GM23248 (cell line): ENCODE measurements around the gene CAMK1D. TPM values are rescaled to one million over a fixed set of nuclear protein-coding genes. Genes with fewer than 3 reads are reported as not detected.

ENCODE experiments used
- DNase-seq: peaks from one replicate; pipeline ENCODE4 v3.0.0-alpha.2; 2015
- H2AFZ ChIP-seq: fragments of 200-600 bp; sonication (generic); 2 replicates; pipeline ENCODE4 v1.6.1; 2016; ENCODE audit warnings: antibody characterized with exemption
- H3F3A ChIP-seq: fragments of 200-600 bp; sonication (generic); 2 replicates; pipeline ENCODE4 v1.6.1; 2016; ENCODE audit warnings: mild to moderate bottlenecking, antibody characterized with exemption, mixed run types; ENCODE audit not compliant: insufficient read depth
- H3K27ac ChIP-seq: fragments of 200-600 bp; sonication (generic); 2 replicates; pipeline ENCODE4 v1.5.1; 2016; ENCODE audit warnings: mild to moderate bottlenecking
- H3K27me3 ChIP-seq: fragments of 200-600 bp; sonication (generic); replicated peaks from 2 replicates; pipeline ENCODE4 v1.6.1; 2016; ENCODE audit warnings: mild to moderate bottlenecking; ENCODE audit not compliant: insufficient read depth
- H3K36me3 ChIP-seq: fragments of 200-600 bp; sonication (generic); 2 replicates; pipeline ENCODE4 v1.6.1; 2016; ENCODE audit warnings: low read depth, mild to moderate bottlenecking
- H3K4me1 ChIP-seq: fragments of 200-600 bp; sonication (generic); 2 replicates; pipeline ENCODE4 v1.6.1; 2016; ENCODE audit warnings: mild to moderate bottlenecking; ENCODE audit not compliant: insufficient read depth
- H3K4me2 ChIP-seq: fragments of 200-600 bp; sonication (generic); one replicate; pipeline ENCODE4 v1.6.1; 2016; ENCODE audit warnings: mild to moderate bottlenecking; ENCODE audit not compliant: unreplicated experiment
- H3K4me3 ChIP-seq: fragments of 200-600 bp; sonication (generic); 2 replicates; pipeline ENCODE4 v1.5.1; 2016; ENCODE audit warnings: mild to moderate bottlenecking
- H3K79me2 ChIP-seq: fragments of 200-600 bp; sonication (generic); 2 replicates; pipeline ENCODE4 v1.6.1; 2016; ENCODE audit warnings: mild to moderate bottlenecking; ENCODE audit not compliant: insufficient read depth
- H3K9ac ChIP-seq: fragments of 200-600 bp; sonication (generic); 2 replicates; pipeline ENCODE4 v1.6.1; 2016; ENCODE audit warnings: mild to moderate bottlenecking
- H3K9me2 ChIP-seq: fragments of 200-600 bp; sonication (generic); 2 replicates; pipeline ENCODE4 v1.6.1; 2016; ENCODE audit warnings: mixed run types, mild to moderate bottlenecking, moderate library complexity; ENCODE audit not compliant: insufficient read depth
- H3K9me3 ChIP-seq: fragments of 200-600 bp; sonication (generic); one replicate; pipeline ENCODE4 v1.6.1; 2017; ENCODE audit warnings: low read depth
- H4K20me1 ChIP-seq: fragments of 200-600 bp; sonication (generic); 2 replicates; pipeline ENCODE4 v1.6.0; 2016; ENCODE audit not compliant: insufficient read depth
- EZH2 ChIP-seq: fragments of 200-600 bp; sonication (generic); IDR thresholded peaks from 2 replicates; pipeline ENCODE4 v1.6.1; 2018; ENCODE audit warnings: antibody characterized with exemption, mild to moderate bottlenecking; ENCODE audit not compliant: insufficient read depth, poor library complexity, severe bottlenecking
- EZH2phosphoT487 ChIP-seq: fragments of 200-600 bp; sonication (generic); IDR thresholded peaks from 2 replicates; pipeline ENCODE4 v1.6.1; 2018; ENCODE audit warnings: antibody characterized with exemption, moderate library complexity, mild to moderate bottlenecking, low read depth; ENCODE audit not compliant: insufficient read depth
- WGBS, 2 experiments: methylation state at CpG; one replicate each; pipeline ENCODE4 v1.1.6; 2015 to 2017; ENCODE audit warnings: low lambda C conversion rate in 2 of 2, low coverage in 1 of 2; ENCODE audit errors: missing lambda C conversion rate in 2 of 2; 5-methylcytosine and 5-hydroxymethylcytosine counted together
- in situ Hi-C: fragments of 300-500 bp; cut with MboI; formaldehyde crosslinking; loops from 2 replicates; pipeline ENCODE4 v1.15.0; 2020
- polyA plus RNA-seq: library from polyadenylated mRNA; unstranded; fragments of >200 nt; fragmentation: Nextera tagmentation; extraction: Ambion mirVana; gene quantifications from 2 replicates; pipeline ENCODE4 v1.2.1, GENCODE V29; 2016
- total RNA-seq: library from RNA; depleted of rRNA; stranded (reverse); fragments of >200 nt; shearing (Covaris generic); gene quantifications from 2 replicates; pipeline ENCODE4 v1.2.3, GENCODE V29; 2014

Gene CAMK1D
- total and polyA plus RNA-seq, 2 experiments from 2014 or later: 0.22 to 0.55 TPM

- no peak overlapping the region for H3K9ac ChIP-seq
- H3K36me3 ChIP-seq: no peaks in the 10 kb centered on the region
- no peaks in the 10 kb centered on the region for H4K20me1 ChIP-seq
- H3F3A ChIP-seq: peaks cover 32% of the 10 kb centered on the region
- no peaks in the 10 kb centered on the region for H3K79me2 ChIP-seq
- no peak overlapping the region; the same call in 1 of the 2 replicates for H3K27ac ChIP-seq
- no peak overlapping the region for H3K4me3 ChIP-seq
- H2AFZ ChIP-seq: no peak overlapping the region
- no peaks in the 10 kb centered on the region for H3K9me2 ChIP-seq
- TF ChIP-seq EZH2phosphoT487 (no peak), EZH2 (no peak)
- H3K27me3 ChIP-seq: no peaks in the 10 kb centered on the region
- in situ Hi-C loops: no loop called here
- WGBS, 2 experiments: 73 to 78% methylated on average over 6 of the region's 6 CpGs
- peaks cover 56% of the 10 kb centered on the region for H3K4me1 ChIP-seq
- H3K4me2 ChIP-seq: peak overlapping the region; percentile 62
- H3K9me3 ChIP-seq: no peaks in the 10 kb centered on the region
- DNase-seq: peak; percentile 8
Observed at GRCh38 chr10:12703126-12703525, 353.8 kb downstream of the CAMK1D start.

- H3K79me2 ChIP-seq: no peaks in the 10 kb centered on the region
- peak overlapping the region; percentile 23 for H3K4me3 ChIP-seq
- peaks cover 37% of the 10 kb centered on the region for H3F3A ChIP-seq
- H3K36me3 ChIP-seq: no peaks in the 10 kb centered on the region
- no peaks in the 10 kb centered on the region for H3K9me2 ChIP-seq
- in situ Hi-C loops: no loop called here
- H3K27ac ChIP-seq: peak overlapping the region; percentile 44
- no peaks in the 10 kb centered on the region for H4K20me1 ChIP-seq
- TF ChIP-seq EZH2phosphoT487: no peak
- no peak for TF ChIP-seq EZH2
- DNase-seq: peak; percentile 86
- no peaks in the 10 kb centered on the region for H3K9me3 ChIP-seq
- H2AFZ ChIP-seq: no peak overlapping the region
- H3K4me2 ChIP-seq: peak overlapping the region; percentile 62
- WGBS, 2 experiments: 16 to 18% methylated on average over 5 to 6 of the region's 6 CpGs
- H3K9ac ChIP-seq: no peak overlapping the region
- peaks cover 63% of the 10 kb centered on the region for H3K4me1 ChIP-seq
- no peaks in the 10 kb centered on the region for H3K27me3 ChIP-seq
Observed at GRCh38 chr10:12703813-12704212, 354.5 kb downstream of the CAMK1D start.

- H3K27me3 ChIP-seq: no peaks in the 10 kb centered on the region
- H3K4me1 ChIP-seq: peaks cover 65% of the 10 kb centered on the region
- peaks cover 40% of the 10 kb centered on the region for H3F3A ChIP-seq
- no peaks in the 10 kb centered on the region for H4K20me1 ChIP-seq
- H3K9ac ChIP-seq: no peak overlapping the region
- H3K36me3 ChIP-seq: no peaks in the 10 kb centered on the region
- no peak overlapping the region for H3K4me3 ChIP-seq
- no peak overlapping the region for H2AFZ ChIP-seq
- no peaks in the 10 kb centered on the region for H3K9me3 ChIP-seq
- H3K27ac ChIP-seq: peak overlapping the region; percentile 44; the same call in 1 of the 2 replicates
- WGBS, 2 experiments: 92 to 96% methylated on average over 3 of the region's 3 CpGs
- H3K9me2 ChIP-seq: no peaks in the 10 kb centered on the region
- H3K4me2 ChIP-seq: peak overlapping the region; percentile 62
- TF ChIP-seq EZH2 (no peak), EZH2phosphoT487 (no peak)
- in situ Hi-C loops: no loop called here
- no peak for DNase-seq
- no peaks in the 10 kb centered on the region for H3K79me2 ChIP-seq
Observed at GRCh38 chr10:12704488-12704887, 355.1 kb downstream of the CAMK1D start.

GRCh38 chr10:12705943-12706342 lies 356.6 kb downstream of the CAMK1D start:
- Histone ChIP-seq H4K20me1 (no peaks in the 10 kb centered on the region), H3K4me3 (no peak overlapping the region), H3K9me3 (no peaks in the 10 kb centered on the region), H3K9me2 (no peaks in the 10 kb centered on the region), H2AFZ (no peak overlapping the region), H3K4me2 (no peak overlapping the region), H3K27me3 (no peaks in the 10 kb centered on the region), H3K9ac (no peak overlapping the region), H3K36me3 (no peaks in the 10 kb centered on the region), H3F3A (peaks cover 53% of the 10 kb centered on the region), H3K4me1 (peaks cover 73% of the 10 kb centered on the region), H3K27ac (no peak overlapping the region), H3K79me2 (no peaks in the 10 kb centered on the region)
- DNase-seq: peak; percentile 13
- in situ Hi-C loops: no loop called here
- TF ChIP-seq EZH2: no peak
- TF ChIP-seq EZH2phosphoT487: no peak
- WGBS, 2 experiments: 75 to 76% methylated on average over 4 of the region's 4 CpGs
